ENCODE data around the gene EPAS1.
"Not testable (repeated sequence)": the region's sequence is repeated elsewhere in the genome, so short reads cannot be mapped to it uniquely, and the experiment has no call there.

Gene EPAS1

DNA sequence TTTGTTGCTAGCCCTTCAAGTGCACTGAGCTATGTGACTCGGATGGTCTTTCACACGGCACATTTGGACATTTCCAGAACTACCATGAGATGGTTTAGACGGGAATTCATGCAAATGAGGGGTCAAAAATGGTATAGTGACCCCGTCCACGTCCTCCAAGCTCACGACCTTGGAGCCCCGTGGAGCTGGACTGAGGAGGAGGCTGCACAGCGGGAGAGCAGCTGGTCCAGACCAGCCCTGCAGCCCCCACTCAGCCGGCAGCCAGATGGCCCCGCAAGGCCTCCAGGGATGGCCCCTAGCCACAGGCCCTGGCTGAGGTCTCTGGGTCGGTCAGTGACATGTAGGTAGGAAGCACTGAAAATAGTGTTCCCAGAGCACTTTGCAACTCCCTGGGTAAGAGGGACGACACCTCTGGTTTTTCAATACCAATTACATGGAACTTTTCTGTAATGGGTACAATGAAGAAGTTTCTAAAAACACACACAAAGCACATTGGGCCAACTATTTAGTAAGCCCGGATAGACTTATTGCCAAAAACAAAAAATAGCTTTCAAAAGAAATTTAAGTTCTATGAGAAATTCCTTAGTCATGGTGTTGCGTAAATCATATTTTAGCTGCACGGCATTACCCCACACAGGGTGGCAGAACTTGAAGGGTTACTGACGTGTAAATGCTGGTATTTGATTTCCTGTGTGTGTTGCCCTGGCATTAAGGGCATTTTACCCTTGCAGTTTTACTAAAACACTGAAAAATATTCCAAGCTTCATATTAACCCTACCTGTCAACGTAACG lies 88.8 kb downstream of the EPAS1 start:
- peak in 1 of 2 experiments; percentile 1 for DNase-seq

DNA sequence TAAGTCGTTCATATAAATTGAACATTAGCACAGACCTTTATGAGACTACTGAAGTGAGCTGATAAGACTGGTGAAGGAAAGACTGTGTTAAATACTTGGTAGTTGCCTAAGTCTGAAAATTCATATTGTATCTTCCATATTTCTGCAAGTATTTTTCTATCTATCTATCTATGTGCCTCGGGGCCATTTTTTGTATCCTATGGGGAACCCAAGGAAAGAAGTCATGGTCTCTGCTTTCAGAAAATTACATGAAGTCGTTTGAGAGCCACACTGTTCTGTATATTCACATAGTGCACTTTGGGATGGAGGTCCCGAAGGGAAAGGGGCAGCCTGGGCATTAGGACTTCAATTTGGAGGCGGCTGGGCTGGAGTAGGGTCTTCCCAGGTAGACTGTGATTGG lies 89.6 kb downstream of the EPAS1 start:
- DNase-seq = no peak

DNA sequence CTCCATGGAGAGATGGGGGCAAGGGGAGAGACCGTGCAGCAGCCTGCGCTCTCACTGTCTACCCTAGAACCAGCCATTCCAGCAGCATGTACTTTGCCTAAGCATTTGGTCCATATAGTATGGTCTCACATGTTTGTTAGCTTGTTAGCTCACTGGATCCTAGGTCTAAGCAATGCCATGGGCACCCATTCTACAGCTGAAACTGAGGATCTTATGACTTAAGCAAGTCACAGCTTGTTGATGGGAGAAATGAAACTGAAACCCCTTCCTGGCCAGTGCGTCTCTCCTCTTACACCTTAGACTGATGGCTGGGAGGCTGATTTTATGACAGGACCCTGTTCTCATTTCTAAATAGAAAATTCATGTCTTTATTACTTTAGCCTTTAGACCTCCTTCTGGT lies 90.1 kb downstream of the EPAS1 start:
- DNase-seq = peak in 1 of 2 experiments; percentile 4

DNA sequence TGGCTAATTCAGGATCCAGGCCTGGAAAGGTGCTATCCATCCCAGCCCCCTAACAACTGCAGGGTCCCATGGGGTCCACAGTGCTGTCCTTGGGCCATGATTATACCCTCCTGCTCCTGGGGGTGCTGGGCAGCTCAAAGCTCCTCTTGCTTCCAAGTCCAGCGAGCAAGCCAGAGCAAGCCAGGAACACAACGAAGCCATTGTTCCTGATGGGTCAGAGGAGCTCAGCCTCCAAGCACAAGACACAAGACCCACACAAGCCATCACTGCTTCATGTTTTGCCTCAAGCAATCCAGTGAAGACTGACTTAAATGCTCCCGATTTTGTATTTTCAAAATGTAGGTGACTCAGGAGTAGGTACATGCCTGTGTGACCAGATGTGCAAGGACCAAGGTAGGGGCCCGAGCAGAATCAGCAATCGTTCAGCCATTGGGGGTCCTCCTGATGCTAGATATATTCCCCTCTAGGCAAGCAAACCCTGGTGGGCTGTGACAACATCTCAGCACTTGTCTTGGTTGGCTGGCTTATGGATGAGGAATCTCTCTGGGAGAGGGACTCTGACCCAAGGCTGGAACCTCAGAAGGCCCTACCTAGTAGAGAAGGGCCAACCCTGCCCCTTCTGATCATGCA lies 90.8 kb downstream of the EPAS1 start:
- DNase-seq = no peak

DNA sequence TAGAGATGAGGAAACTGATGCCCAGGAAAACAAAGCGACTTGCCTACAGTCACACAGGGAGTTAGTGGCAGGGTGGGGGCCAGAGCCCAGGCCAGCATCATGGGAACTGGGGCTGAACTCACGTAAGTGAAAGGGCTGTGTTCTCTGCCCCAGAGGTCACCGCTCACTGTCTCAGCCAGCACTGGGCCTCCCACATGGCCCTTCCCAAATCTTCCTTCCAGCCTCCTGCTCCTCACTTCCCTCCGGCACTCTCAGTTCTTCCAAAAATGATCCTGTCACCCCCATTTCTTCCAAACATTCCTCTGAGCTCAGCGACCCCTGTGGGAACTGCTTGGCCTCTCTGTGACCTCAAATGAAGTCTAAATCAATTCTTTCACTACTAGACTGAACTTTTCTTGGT lies 91.7 kb downstream of the EPAS1 start:
- DNase-seq = no peak

DNA sequence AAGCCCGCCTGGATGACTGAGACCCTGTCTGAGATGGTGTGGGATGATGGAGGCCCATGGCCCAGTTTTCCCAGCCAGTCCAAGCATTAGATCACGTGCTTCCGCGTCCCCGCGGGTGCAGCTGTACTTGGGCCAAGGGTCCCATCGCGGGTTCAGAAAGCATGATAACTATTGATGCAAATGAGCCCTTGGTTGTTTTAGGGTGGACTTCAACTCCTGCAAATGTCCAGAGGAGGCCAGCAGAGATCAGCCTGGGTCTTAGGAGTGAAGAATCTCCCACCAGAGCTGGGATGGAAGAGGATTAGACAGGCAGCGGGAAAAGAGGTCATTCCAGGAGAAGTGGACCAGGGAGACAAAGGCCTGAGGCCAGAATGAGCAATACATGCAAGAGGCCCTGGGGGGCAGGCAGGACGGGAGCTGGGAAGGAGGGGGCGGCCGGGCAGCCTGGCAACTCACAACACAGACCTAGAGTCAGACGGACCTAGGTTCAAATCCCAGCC lies 92.3 kb downstream of the EPAS1 start:
- no peak for DNase-seq

DNA sequence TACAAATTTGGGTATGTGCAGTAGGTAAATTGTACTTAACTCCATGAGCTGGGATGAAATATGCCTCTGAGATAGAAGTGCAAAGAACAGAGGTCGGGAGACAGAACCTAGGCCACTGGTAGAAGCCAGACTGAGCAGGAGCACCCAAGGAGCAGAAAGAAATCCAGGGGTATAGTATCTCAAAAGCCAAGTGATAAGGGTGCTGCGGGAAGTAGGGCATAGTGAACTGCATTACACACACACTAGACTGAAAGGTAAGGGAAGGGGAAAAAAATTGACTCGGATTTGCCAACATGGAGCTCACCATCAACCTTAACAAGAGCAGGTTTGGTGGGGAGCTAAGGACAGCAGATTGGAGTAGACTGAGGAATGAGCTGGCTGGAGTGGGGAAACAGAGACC lies 92.8 kb downstream of the EPAS1 start:
- no peak for DNase-seq

DNA sequence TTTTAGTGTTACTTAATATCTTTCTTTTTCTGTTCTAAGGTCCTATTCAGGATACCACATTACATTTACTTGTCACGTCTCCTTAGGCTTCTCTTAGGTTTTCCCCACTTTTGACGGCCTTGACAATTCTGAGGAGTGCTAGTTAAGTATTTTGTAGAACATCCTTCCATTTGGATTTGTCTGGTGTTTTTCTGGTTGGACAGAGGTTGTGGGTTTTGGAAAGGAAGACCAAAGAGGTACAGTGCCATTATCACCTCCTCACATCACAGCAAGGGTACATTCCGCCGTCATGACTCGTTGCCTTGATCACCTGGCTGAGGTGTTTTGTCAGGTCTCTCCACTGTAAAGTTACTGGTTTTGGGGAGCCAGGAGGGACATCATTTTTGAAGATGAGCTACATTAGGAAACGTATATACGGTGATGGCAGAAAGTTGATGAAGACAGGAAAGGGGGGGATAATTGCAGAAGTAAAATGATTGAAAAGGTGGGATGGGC lies 93.7 kb downstream of the EPAS1 start:
- no peak for DNase-seq

DNA sequence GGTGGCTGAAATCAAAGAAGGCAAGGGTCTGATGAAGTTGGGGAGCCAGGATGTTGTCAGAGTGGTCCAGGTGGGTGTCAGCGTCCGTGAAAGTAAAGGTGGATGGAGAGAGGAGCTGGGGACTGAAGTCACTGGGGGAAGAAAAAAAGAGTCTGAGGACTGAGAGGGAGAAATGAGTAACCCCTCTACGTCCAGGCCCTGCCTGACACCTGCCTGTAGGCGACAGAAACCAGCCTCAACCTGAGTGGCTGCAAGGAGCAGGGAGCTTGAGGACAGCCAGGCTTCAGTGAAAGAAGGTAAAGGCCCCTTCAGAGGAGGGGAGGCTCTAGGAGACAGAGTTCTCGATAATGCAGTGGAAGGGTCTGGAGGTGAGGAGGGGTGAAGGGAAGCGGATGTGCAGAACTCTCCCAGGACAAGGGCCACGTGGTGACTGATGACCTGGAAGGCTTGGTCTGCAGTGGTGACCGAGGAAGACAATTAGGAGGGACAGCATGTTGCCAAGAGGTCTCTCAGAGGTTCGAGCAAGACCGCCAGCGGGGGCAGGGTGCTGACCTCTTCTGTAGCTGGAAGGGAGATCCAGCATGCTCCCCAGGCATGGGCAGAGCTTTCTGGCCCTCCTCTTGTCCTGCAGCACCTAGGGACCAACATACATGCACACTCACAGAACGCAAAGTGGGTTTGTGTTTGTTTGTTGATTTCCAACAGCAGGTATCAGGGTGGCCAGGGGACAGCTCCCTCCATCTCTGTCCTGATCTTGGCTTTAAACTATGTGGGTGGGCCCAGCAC lies 95.5 kb downstream of the EPAS1 start:
- no peak for DNase-seq

DNA sequence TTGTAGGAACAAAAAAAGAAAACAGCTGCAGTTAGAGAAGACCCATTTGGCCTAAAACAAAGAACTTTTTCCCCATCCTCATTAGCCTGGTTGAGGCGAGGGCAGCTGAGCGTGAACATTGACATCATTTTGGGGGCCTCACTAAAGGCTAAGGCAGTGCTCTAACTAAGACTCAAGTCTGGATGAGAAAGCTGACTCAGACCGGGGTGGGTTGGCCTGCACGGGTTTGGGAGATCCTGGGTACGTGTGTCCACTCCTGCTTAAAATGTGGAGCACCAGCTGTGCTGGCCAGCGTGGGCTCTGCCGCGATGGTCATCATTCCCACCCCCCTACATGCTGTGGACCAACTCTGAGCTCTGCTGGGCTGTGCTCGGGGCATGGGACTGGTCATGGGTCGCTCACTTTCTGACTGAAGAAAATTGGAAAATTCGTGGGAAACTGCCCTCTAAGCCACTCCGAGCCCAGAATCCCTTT lies 96.2 kb downstream of the EPAS1 start:
- no peak for DNase-seq

DNA sequence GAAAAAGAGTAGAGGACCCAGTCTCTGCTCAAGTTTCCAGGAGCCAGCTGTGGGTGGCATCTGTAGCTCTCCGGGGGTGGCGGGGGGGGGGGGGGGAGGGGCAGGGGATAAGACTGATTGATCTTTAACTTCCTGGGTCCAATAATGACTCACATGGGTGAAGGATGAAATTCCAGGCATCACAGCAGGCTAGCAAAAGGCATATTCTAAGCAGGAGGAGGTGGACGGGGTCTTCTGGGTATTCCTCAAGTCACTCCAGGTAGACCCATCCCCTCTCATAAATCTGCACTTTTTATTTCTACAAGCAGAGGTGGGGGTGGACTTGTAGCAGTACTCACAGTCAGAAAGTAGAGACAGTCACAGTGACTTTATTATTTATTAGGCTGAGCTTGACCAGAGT lies 96.7 kb downstream of the EPAS1 start:
- no peak for DNase-seq

DNA sequence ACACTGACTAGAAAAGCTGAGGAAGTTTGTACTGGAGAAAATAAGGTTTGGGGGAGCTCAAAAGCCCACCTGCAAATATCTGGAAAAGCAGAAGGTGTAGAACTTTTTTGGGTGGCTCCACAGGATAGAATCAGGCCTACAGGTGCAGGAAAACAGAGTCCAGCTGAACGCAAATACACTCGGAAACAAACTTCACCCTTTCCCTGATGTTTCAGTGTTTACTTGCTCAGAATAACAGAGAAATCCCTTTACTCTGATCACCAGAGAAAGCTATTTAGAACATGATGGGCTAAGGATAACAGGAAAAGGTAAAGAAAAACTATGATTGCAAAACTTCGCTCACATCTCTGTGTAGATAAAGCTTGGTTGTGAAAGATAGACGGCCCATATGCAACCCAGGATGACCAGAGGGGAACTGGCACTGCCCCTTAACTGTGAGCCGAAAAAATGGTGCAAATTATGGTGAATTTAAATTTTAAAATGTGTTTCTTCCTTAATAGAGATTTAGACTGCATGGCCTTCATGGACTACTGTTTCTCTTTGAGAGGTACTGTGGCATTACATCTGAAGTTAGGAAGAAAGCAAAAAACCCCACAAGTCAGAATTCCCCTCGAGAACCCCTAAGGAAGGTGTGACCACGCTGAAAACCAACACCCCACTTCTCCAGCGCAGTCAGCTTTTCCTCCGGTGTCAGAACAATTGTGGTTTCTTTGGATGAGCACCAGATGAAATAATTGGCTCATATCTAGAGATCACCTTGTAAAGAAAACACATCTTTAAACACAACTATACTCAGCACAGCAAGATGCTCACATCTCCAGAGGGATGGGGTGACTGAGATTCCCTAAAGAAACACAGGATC lies 97.7 kb downstream of the EPAS1 start:
- no peak for DNase-seq

DNA sequence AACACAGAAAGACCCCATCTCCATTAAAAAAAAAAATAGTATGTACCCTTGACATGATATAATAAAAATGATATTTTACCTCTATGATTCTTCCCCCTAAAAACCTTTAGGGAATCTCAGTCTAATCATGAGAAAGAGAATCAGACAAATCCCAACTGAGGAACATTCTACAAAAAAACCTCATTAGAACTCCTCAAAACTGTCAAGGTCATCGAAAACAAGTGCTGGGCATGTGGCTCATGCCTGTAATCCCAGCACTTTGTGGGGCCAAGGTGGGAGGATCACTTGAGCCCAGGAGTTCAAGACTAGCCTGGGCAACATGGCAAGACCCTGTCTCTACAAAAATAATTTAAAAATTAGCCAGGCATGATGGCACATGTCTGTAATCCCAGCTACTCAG lies 98.5 kb downstream of the EPAS1 start:
- DNase-seq = not testable (repeated sequence)

DNA sequence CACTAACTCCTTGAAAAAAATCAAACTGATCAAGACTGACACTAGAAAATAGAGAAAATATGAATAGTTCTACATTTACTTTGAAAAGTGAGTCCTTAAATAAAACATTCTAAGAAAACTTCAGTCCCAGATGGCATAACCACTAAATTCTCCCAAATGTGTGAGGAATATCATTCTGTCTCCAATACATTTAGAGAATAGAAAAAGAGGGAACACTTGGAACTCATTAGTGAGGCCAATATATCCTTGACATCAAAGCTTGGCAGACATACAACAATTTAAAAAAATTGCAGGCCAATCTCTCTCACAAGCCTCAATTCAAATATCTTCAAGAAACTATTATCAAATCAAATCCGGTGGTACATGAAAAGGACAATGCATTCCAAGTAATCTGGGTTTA lies 102.8 kb downstream of the EPAS1 start:
- no peak for DNase-seq

DNA sequence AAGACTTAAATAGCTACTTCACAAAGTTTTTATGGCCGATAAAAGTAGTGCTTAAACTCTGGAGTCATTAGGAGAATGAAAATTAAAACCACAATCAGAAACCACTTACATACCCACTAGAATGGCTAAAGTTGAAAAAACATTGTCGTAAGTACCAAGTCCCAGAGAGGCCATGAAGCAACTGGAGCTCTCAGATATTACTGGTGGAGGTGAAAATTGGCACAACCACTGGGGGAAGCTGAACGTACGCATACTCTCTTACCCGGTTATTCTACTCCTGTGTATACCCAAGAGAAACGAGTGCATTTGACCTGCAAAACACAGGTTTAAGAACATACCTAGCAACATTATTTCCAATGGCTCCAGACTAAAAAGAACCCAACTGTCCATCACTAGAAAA lies 105.7 kb downstream of the EPAS1 start:
- DNase-seq = no peak

DNA sequence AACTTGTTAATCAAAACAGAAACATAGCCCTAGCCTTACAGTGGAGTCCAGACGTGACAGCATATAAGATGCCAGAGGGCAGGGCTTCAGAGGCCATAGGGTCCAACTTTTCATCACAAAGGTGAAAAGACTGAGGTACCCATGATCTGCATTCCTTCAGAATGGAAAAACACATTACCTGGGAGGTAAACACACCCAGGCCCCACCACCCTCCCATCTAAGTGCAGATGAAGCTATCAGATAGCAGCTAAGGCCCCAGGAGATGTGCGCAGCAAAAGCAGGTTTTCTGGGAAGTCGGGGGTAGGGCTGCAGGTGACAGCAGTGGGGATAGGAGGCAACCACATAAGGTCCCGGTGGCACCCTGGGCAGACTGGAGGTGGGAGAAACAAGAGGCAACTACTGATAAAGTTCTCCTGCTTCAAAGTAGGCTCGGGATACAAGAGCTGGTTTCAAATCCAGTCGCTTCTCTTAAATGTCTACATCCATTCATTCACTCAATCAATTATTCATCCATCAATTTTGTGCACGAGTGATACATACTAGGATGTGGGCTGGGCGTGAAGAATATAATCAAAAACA lies 107.1 kb downstream of the EPAS1 start:
- DNase-seq = no peak

DNA sequence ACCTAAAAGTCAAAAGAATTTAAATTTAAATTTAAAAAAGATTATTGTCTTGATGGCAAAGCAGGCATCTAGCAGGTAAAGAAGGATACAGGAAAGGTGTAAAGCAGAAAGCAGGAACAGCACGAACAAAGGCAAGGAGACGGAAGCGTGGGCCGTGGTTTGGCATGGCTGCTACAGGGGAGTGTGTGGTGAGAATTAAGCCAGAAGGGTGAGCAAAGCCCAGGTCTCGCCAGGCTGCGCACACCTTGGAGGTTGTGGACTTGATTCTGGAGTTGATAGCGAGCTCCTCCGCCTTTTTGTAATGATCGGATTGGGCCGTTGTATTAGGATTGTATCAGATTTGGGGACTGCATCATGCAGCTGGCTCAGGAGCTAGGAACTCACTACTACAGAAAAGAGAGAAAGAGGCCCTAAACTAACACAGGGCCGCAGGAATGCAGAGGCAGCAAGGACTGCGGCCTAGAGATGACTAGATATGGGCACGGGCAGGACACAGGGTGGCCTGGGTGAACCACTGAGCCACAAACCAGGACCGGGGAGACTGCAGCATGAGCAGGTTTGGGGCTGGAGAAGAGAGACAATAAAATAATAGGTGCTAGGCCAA lies 110.7 kb downstream of the EPAS1 start:
- no peak for DNase-seq

DNA sequence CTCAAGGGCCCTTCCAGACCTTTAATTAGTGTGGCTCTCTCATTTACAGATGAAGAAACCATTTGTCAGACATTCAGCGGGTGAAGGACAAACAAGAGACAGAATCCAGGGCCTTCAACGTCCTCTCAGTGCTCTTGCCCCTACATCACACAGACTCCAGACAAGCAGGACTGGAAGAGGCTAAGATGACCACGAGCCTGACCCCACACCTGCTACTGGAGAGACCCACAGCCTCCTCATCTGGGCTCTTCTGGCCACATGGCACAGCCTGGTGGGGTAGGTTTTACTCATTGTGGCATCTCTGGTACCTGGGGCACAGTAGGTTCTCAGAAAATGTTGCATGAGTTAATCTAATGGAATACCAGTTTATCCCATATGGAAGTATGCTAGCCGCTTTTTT lies 112.5 kb downstream of the EPAS1 start:
- DNase-seq = no peak

DNA sequence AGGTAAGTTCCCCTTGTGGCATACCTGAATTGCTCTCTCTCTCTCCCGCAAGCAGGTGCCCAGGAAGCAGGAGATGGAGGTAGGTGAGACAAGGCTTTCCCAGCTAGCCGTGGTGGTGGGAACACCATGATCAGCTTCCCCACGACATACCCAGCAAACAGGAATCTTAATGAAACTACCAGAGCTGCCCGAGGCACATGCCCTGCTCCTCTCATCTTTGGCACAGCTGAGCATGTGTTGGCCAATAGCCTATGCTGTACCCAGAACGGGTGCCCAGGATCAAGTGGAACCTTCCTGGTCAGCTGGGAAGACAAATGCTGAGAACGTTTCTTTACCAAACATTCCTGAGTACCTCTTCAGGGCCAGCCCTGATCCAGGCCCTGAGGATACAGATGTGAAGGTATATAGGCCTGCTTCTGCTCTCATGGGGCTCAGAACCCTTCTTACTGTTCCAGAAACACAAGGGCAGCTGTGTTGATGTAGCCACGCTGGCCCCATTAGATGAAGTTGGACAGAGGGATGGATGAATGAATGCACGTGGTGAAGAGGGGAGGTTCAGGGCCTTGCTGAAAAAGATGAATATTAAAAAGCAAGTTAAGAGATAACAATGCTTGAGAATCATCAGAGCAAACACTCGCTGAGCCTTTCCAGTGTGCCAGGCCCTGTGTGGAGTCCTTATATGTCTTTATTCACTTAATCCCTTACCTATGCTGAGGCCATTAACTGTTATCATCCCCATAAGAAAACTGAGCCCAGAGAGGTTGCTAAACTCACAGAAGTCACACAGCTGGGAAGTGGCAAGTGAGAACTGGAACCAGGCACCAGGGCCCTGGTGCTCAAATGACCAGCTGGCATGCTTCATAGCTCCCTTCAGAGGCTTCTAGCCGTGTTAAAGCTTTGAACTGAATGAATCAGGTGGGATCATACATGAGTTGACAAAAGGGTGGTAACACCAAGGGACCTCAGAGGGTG lies 113.4 kb downstream of the EPAS1 start:
- DNase-seq = no peak

DNA sequence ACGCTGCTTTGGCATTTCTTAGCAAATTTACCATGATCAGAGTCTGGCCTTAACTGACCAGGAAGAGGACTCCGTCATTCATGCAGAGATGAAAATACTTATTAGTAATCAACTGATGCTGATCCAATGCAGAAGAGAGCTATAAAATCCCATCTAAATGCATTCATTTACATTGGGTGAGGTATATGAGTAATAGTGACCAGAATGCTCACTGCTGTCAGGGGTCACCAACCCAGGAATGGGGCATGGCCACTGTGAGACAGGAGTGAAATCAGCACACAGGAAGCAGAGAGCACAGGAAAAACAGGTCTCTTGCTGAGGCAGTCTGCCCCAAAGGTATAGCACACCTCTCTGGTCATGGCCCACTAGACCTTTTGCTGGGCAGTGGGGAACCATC lies 114.0 kb downstream of the EPAS1 start:
- no peak for DNase-seq
